K562 treated with DMSO at 1 percent for 12 hours (cell line): ENCODE results near the gene FSHB. TPM values are rescaled to one million over a fixed set of nuclear protein-coding genes. Genes with fewer than 3 reads are reported as not detected.

Experiments used
- total RNA-seq: library from RNA; unstranded; fragments of 300-600 nt; gene quantifications from 2 replicates; pipeline ENCODE4 v1.2.3, GENCODE V29; 2022; ENCODE audit not compliant: insufficient read depth

The FSHB gene
- total RNA-seq = not detected in 2 replicates

DNA sequence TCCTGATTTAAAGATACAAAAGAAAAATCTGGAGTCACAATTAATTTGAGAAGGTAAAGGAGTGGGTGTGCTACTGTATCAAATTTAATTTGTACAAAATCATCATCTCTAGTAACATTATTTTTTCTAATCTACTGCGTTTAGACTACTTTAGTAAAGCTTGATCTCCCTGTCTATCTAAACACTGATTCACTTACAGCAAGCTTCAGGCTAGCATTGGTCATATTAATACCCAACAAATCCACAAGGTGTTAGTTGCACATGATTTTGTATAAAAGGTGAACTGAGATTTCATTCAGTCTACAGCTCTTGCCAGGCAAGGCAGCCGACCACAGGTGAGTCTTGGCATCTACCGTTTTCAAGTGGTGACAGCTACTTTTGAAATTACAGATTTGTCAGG, at the start of gene FSHB:
TSS of gene FSHB (plus strand) at position 301 of the 400 bp plus-strand sequence. CDS start 889 bp downstream, outside the sequence.

Other genes starting within 250 kb of the FSHB start
- gene KCNA4, start 214.0 kb upstream of the FSHB start, total RNA-seq = not detected in 2 replicates
- 4.8 and 11.5 TPM in 2 replicates for gene ARL14EP, start 92.1 kb downstream of the FSHB start, total RNA-seq